Measurements from ENCODE around the gene CNOT1. TPM values are rescaled to one million over a fixed set of nuclear protein-coding genes. Genes with fewer than 3 reads are reported as not detected.
"Not testable (repeated sequence)": the region's sequence is repeated elsewhere in the genome, so short reads cannot be mapped to it uniquely, and the experiment has no call there.

Gene CNOT1
- total RNA-seq, 1 donor from 2014 or later, result 64.1 TPM

- H3K4me3 ChIP-seq, result no peak overlapping the region
- H3K9me3 ChIP-seq (replicated peaks), result no peaks in the 10 kb centered on the region
- TF ChIP-seq CTCF (IDR thresholded peaks at IDR 0.05; ENCODE audit: borderline replicate concordance), result no peak
- no peaks in the 10 kb centered on the region for H3K27me3 ChIP-seq (ENCODE audit: low read depth)
- no peaks in the 10 kb centered on the region for H3K4me1 ChIP-seq
- DNase-seq, result no peak
- H3K36me3 ChIP-seq, result peaks cover 36% of the 10 kb centered on the region
- intact Hi-C loops (cut with micrococcal nuclease), result no loop called here
- H3K27ac ChIP-seq (replicated peaks), result no peak overlapping the region
Observed at GRCh38 chr16:58665200-58665599, 35.6 kb upstream of the CNOT1 start.

- Histone ChIP-seq H3K9me3 (replicated peaks) (no peaks in the 10 kb centered on the region), H3K4me3 (no peak overlapping the region), H3K27ac (replicated peaks) (no peak overlapping the region), H3K27me3 (ENCODE audit: low read depth) (no peaks in the 10 kb centered on the region), H3K36me3 (no peaks in the 10 kb centered on the region), H3K4me1 (no peaks in the 10 kb centered on the region)
- intact Hi-C loops (cut with micrococcal nuclease), result no loop called here
- peak; percentile 61 for TF ChIP-seq CTCF (IDR thresholded peaks at IDR 0.05; ENCODE audit: borderline replicate concordance)
- DNase-seq, result peak; percentile 27
Observed at GRCh38 chr16:58661199-58661830, 31.7 kb upstream of the CNOT1 start.

GRCh38 chr16:58659911-58660310 is 30.3 kb upstream of the CNOT1 start:
- H3K4me3 ChIP-seq; H3K27ac ChIP-seq (replicated peaks); H3K4me1 ChIP-seq; intact Hi-C loops (cut with micrococcal nuclease); H3K9me3 ChIP-seq (replicated peaks); H3K36me3 ChIP-seq; H3K27me3 ChIP-seq (ENCODE audit: low read depth); DNase-seq: not testable (repeated sequence)

GRCh38 chr16:58658796-58659211 is 29.2 kb upstream of the CNOT1 start:
- Histone ChIP-seq H3K4me3 (no peak overlapping the region), H3K27me3 (ENCODE audit: low read depth) (no peaks in the 10 kb centered on the region), H3K27ac (replicated peaks) (no peak overlapping the region), H3K36me3 (no peaks in the 10 kb centered on the region), H3K4me1 (no peaks in the 10 kb centered on the region), H3K9me3 (replicated peaks) (no peaks in the 10 kb centered on the region)
- TF ChIP-seq CTCF (IDR thresholded peaks at IDR 0.05; ENCODE audit: borderline replicate concordance), result no peak
- DNase-seq, result no peak
- intact Hi-C loops (cut with micrococcal nuclease), result no loop called here

GRCh38 chr16:58656899-58657298 is 27.3 kb upstream of the CNOT1 start:
- peaks cover 3% of the 10 kb centered on the region for H3K4me1 ChIP-seq
- H3K27me3 ChIP-seq (ENCODE audit: low read depth), result no peaks in the 10 kb centered on the region
- H3K36me3 ChIP-seq, result no peaks in the 10 kb centered on the region
- no peak overlapping the region for H3K27ac ChIP-seq (replicated peaks)
- intact Hi-C loops (cut with micrococcal nuclease), result no loop called here
- no peak for TF ChIP-seq CTCF (IDR thresholded peaks at IDR 0.05; ENCODE audit: borderline replicate concordance)
- no peak overlapping the region for H3K4me3 ChIP-seq
- H3K9me3 ChIP-seq (replicated peaks), result no peaks in the 10 kb centered on the region
- no peak for DNase-seq

GRCh38 chr16:58655215-58655596 is 25.6 kb upstream of the CNOT1 start:
- H3K4me3 ChIP-seq, result no peak overlapping the region
- no peak overlapping the region for H3K27ac ChIP-seq (replicated peaks)
- DNase-seq, result no peak
- H3K27me3 ChIP-seq (ENCODE audit: low read depth), result no peaks in the 10 kb centered on the region
- peaks cover 3% of the 10 kb centered on the region for H3K4me1 ChIP-seq
- intact Hi-C loops (cut with micrococcal nuclease), result no loop called here
- no peaks in the 10 kb centered on the region for H3K36me3 ChIP-seq
- H3K9me3 ChIP-seq (replicated peaks), result no peaks in the 10 kb centered on the region
- TF ChIP-seq CTCF (IDR thresholded peaks at IDR 0.05; ENCODE audit: borderline replicate concordance), result no peak
